GM18505 (cell line): ENCODE measurements around the gene BCL11A.
A peak's percentile ranks its signal among the peaks of the same experiment; 100 is the strongest.

ENCODE experiments used
- ATAC-seq: cut with Tn5 transposase; IDR thresholded peaks from one replicate; pipeline ENCODE4 v1.9.1; 2021; ENCODE audit not compliant: unreplicated experiment
- POLR2A ChIP-seq: IDR thresholded peaks from 4 replicates; pipeline ENCODE4 v1.6.1; 2011; ENCODE audit warnings: borderline replicate concordance; ENCODE audit not compliant: insufficient read depth, insufficient read length; ENCODE audit errors: extremely low read depth

BCL11A gene

GRCh38 chr2:60553495-60554073 lies at the start of gene BCL11A:
BCL11A (minus strand) TSS chr2:60553654; CDS start chr2:60553270, 384 bp downstream.
- peak; percentile 0 for ATAC-seq

DNA sequence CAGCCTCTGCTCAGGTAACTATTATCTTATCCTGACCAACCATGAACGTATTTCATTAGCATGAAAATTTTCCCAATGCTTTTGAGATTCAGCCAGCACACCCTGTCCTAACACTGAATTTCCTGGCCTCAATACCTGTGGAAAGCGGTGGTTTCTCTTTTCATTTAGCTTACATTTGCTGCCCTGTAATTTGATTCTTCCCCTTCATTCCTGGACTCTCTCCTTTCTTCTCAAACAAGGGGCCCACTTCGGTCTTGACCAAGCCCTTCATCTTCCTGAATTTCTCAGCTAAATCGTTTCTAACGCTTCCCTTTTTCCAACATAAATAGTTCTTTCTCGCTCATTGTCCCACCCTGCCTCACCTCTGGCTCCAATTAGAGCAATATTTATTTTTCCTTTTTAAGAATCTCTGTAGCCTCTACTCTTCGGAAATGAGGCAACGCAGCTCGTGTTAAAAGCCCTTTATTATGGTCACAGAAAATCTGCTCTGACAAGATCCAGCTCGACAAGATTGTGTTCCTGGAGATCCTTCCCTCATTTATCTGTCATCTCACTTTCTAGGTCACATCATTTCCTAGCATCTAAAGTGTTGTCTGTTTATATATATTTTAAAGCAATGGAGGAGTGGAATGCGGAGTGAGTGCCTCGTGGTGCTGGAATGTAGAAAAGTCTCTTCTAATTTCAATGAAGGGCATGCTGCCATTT lies 49.5 kb upstream of the BCL11A start:
- no peak for ATAC-seq
- TF ChIP-seq POLR2A: no peak

More at GRCh38 chr2:60553495-60554073, at the start of gene BCL11A:
- peak; percentile 24 for TF ChIP-seq POLR2A

GRCh38 chr2:60602388-60602787 lies 48.9 kb upstream of the BCL11A start:
- TF ChIP-seq POLR2A: no peak
- ATAC-seq: no peak

- no peak for TF ChIP-seq POLR2A
These were observed 44.8 kb upstream of the BCL11A start for GRCh38 chr2:60598271-60598670.

DNA sequence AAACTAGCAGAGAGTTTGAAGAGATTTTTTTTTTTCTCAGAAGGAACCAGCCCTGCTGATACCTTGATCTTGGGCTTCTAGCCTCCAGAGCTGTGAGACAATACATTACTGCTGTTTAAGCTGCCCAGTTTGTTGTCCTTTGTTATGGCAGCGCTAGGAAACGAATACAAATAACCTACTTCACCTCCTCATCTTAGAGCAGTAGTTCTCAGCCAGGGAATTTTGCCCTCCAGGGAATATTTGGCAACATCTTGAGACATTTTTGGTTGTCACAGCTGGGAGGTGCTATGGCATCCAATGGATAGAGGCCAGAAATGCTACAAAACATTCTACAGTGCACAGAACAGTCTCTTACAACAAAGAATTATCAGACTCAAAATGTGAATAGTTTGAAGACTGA lies 43.9 kb upstream of the BCL11A start:
- no peak for TF ChIP-seq POLR2A
- ATAC-seq: no peak

More at GRCh38 chr2:60598271-60598670, 44.8 kb upstream of the BCL11A start:
- ATAC-seq: no peak

- TF ChIP-seq POLR2A: no peak
- ATAC-seq: no peak
These were observed 43.0 kb upstream of the BCL11A start for GRCh38 chr2:60596411-60596810.

GRCh38 chr2:60595953-60596352 lies 42.5 kb upstream of the BCL11A start:
- no peak for ATAC-seq
- TF ChIP-seq POLR2A: no peak

DNA sequence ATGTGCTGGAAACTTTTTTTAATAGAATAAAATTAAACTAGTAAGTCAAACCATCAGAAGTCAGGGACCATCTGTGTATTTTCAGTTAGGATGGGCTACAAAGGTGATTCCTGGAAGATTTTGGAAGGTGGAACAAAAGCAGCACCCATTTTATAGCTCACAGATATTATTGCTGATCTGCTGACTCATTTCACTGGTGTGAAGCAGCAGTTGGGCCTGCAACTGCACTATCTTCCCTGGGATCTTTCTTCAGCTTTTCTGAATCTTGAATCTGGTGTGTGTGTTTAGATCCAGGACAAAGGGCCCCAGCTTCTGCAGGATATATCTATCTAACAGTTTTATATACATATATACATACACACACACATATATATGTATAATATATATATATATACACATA lies 35.6 kb upstream of the BCL11A start:
- ATAC-seq: no peak
- no peak for TF ChIP-seq POLR2A

DNA sequence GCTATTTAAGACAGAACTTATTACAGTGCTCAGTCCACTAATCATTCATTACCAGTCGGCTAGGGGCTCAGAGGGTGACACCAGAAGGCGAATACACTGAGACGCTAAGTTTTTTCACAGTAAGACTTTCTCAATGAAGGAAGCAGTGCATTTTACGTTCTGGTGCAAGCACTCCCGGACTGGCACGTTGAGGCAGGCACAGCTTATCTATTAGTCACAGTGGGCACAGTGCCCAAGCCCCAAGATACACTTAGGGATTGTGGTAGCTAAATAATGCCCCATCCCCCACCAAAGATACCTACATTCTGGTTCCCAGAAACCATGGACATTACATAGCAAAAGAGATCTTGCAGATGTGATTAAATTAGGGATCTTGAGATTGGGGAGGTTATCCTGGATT lies 32.6 kb upstream of the BCL11A start:
- no peak for TF ChIP-seq POLR2A
- no peak for ATAC-seq

DNA sequence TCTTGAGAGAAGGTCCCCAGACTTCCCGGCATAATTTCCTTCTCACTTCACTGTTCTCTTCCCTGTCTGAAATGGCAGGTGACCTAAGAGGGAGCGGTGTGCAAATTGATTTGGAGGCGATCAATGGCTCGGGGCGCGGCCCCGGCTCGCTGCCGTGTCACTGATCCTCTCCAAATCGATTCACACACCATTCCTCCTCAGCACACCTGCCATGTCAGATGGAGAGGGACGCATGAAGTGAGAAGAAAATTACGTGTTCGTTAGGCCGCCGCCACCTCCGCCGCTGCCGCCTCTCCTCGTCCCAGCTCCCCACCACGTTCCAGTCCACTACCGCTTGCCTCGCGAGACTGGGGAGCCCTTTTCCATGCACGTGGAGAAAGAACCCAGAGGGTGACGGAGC lies 31.8 kb upstream of the BCL11A start:
- no peak for TF ChIP-seq POLR2A
- no peak for ATAC-seq

- no peak for ATAC-seq
These were observed 30.1 kb upstream of the BCL11A start for GRCh38 chr2:60583604-60584003.

DNA sequence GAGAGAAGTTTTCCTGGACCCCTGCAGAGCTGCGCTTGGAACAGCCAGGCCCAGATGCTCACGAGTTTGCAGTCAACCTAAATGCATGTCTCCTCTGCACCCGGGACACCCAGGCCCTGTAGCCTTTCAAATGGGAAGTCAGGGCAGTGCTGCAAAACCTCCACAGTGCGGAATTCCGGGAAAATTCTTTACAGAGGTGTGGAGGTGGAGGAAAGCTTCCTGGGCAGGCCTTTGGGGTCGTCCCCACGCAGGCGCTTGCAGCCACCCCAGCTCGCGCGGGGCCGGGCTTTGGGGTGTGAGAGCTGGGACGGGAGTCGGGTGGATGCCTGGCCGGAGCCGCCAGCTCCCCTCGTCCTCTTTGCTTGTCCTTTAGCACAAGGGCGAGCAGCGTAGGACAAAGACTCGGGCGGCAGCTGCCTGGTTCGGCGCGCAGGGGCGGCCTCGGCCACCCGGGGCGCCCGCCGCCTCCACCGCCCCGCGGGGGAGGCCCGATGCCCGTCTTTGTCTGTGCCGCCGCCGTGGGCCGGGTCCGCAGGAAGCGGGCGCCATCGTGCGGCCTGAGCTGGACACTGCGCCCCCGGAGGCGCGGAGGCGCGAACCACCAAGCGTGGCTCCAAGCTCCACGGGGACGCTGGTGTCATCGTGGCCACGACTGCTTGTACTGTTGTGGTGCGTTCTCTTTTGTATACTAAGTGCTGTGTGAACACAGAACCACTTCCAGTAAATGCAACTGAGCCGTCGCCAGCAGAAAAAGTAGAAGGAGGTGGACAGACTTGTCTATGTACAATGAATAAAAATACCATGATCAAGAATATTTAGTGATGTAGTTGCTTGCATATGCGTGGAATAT lies 28.2 kb upstream of the BCL11A start:
- peak; percentile 96 for ATAC-seq
- no peak for TF ChIP-seq POLR2A

More at GRCh38 chr2:60583604-60584003, 30.1 kb upstream of the BCL11A start:
- no peak for TF ChIP-seq POLR2A

GRCh38 chr2:60577682-60578283 lies 24.3 kb upstream of the BCL11A start:
- TF ChIP-seq POLR2A: no peak
- no peak for ATAC-seq
